ENCODE data around the gene PDIA5.

The PDIA5 gene

GRCh38 chr3:123028233-123028828 lies 38.5 kb upstream of the PDIA5 start:
- peaks cover 5% of the 10 kb centered on the region for H3K9me3 Mint-ChIP-seq
- H3K4me3 Mint-ChIP-seq: peak overlapping the region; percentile 78 to 84 (median 83)
- peak overlapping the region; percentile 53 to 84 (median 82) for H3K27ac Mint-ChIP-seq
- peaks cover 21% of the 10 kb centered on the region for H3K4me1 Mint-ChIP-seq
- TF ChIP-seq CTCF (IDR thresholded peaks at IDR 0.05; ENCODE audit: unreplicated experiment in 3 of 3): peak; percentile 62 to 67 (median 64)
- peaks cover 49% of the 10 kb centered on the region for H3K27me3 Mint-ChIP-seq (ENCODE audit: low read depth)
- no peaks in the 10 kb centered on the region for H3K36me3 Mint-ChIP-seq (ENCODE audit: low read depth)

DNA sequence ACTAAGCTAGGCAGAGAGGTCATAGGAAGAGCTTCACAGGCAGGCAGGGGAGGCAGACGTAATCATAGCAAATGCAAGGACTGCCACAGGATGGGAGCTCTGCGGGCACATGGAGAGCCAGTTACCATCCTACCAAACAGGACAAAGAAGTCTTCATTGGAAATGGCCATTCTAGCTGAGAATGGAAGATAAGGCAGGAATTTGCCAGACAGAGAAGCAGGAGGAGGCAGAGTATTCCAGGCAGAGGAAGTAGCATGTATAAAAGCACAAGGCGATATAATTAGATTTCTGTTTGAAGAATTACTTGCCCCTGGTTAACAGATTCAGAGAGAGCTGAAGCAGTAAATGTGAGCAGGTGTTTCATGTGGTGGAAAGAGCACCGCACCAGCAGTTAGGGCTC lies 35.8 kb upstream of the PDIA5 start:
- H3K27me3 Mint-ChIP-seq (ENCODE audit: low read depth): peaks cover 23% of the 10 kb centered on the region
- no peaks in the 10 kb centered on the region for H3K36me3 Mint-ChIP-seq (ENCODE audit: low read depth)
- no peak for TF ChIP-seq CTCF (IDR thresholded peaks at IDR 0.05; ENCODE audit: unreplicated experiment in 3 of 3)
- no peaks in the 10 kb centered on the region for H3K9me3 Mint-ChIP-seq
- no peak overlapping the region for H3K27ac Mint-ChIP-seq
- H3K4me3 Mint-ChIP-seq: no peak overlapping the region
- peaks cover 12% of the 10 kb centered on the region for H3K4me1 Mint-ChIP-seq

- TF ChIP-seq CTCF (IDR thresholded peaks at IDR 0.05; ENCODE audit: unreplicated experiment in 3 of 3): no peak
- Mint-ChIP-seq H3K4me3 (no peak overlapping the region), H3K36me3 (ENCODE audit: low read depth) (no peaks in the 10 kb centered on the region), H3K27me3 (ENCODE audit: low read depth) (peaks cover 21% of the 10 kb centered on the region), H3K27ac (no peak overlapping the region), H3K9me3 (no peaks in the 10 kb centered on the region), H3K4me1 (peaks cover 15% of the 10 kb centered on the region)
Observed at GRCh38 chr3:123032057-123032456, 34.8 kb upstream of the PDIA5 start.

DNA sequence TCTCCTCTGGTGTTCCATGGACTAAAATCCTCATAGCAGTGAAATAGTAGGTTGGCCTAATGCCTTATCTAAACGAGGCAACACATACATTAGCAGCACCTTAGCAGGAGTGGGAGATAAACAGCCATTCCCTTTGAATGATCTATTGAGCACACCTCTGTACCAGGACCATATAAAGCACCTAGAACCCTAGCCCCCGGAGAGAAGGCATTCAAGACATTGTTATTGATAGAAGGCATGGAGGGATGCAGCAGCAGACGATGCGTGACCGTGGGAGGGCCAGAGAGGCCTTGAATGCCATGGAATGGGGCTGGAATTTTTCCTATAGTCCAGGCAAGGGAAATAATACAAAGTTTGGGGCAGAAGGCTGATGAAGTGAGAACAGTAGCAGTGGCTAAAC lies 32.7 kb upstream of the PDIA5 start:
- peaks cover 5% of the 10 kb centered on the region for H3K4me1 Mint-ChIP-seq
- H3K4me3 Mint-ChIP-seq: no peak overlapping the region
- no peaks in the 10 kb centered on the region for H3K36me3 Mint-ChIP-seq (ENCODE audit: low read depth)
- H3K9me3 Mint-ChIP-seq: no peaks in the 10 kb centered on the region
- peaks cover 11% of the 10 kb centered on the region for H3K27me3 Mint-ChIP-seq (ENCODE audit: low read depth)
- no peak for TF ChIP-seq CTCF (IDR thresholded peaks at IDR 0.05; ENCODE audit: unreplicated experiment in 3 of 3)
- no peak overlapping the region for H3K27ac Mint-ChIP-seq

- H3K27me3 Mint-ChIP-seq (ENCODE audit: low read depth): peaks cover 3% of the 10 kb centered on the region
- H3K4me3 Mint-ChIP-seq: no peak overlapping the region
- H3K36me3 Mint-ChIP-seq (ENCODE audit: low read depth): no peaks in the 10 kb centered on the region
- no peak for TF ChIP-seq CTCF (IDR thresholded peaks at IDR 0.05; ENCODE audit: unreplicated experiment in 3 of 3)
- no peak overlapping the region for H3K27ac Mint-ChIP-seq
- peaks cover 3% of the 10 kb centered on the region for H3K4me1 Mint-ChIP-seq
- no peaks in the 10 kb centered on the region for H3K9me3 Mint-ChIP-seq
Observed at GRCh38 chr3:123034996-123035395, 31.8 kb upstream of the PDIA5 start.

GRCh38 chr3:123036352-123037014 lies 30.3 kb upstream of the PDIA5 start:
- no peaks in the 10 kb centered on the region for H3K9me3 Mint-ChIP-seq
- TF ChIP-seq CTCF (IDR thresholded peaks at IDR 0.05; ENCODE audit: unreplicated experiment in 3 of 3): no peak
- H3K4me3 Mint-ChIP-seq: no peak overlapping the region
- peaks cover 8% of the 10 kb centered on the region for H3K27me3 Mint-ChIP-seq (ENCODE audit: low read depth)
- no peaks in the 10 kb centered on the region for H3K36me3 Mint-ChIP-seq (ENCODE audit: low read depth)
- no peak overlapping the region for H3K27ac Mint-ChIP-seq
- H3K4me1 Mint-ChIP-seq: peaks cover 3% of the 10 kb centered on the region

Data from nephron (organoid).